Endothelial cell of umbilical vein (primary cell): Measurements from ENCODE around the gene HS6ST2.

Source experiments
- CTCF ChIP-seq, 2 donors: IDR thresholded peaks; 1 replicate in 1 of 2; 2 replicates in 1 of 2; pipeline ENCODE4 v1.5.1; 2011; ENCODE audit warnings: low read length in 2 of 2, mild to moderate bottlenecking in 2 of 2, moderate library complexity in 2 of 2, control low read depth in 1 of 2, inconsistent platforms in 1 of 2, low read depth in 1 of 2; ENCODE audit not compliant: insufficient read depth in 1 of 2; ENCODE audit errors: extremely low read depth in 1 of 2
- EZH2 ChIP-seq: IDR thresholded peaks from 2 replicates; pipeline ENCODE4 v1.6.1; 2012; ENCODE audit warnings: borderline replicate concordance, low read depth, mild to moderate bottlenecking, moderate library complexity, low read length, inconsistent platforms; ENCODE audit not compliant: severe bottlenecking
- FOS ChIP-seq: IDR thresholded peaks from 2 replicates; pipeline ENCODE4 v1.6.1; 2011; ENCODE audit warnings: mild to moderate bottlenecking, low read length, moderate library complexity, borderline replicate concordance; ENCODE audit not compliant: insufficient read depth
- GATA2 ChIP-seq: IDR thresholded peaks from 2 replicates; pipeline ENCODE4 v1.7.0; 2011; ENCODE audit warnings: low read depth, mild to moderate bottlenecking, moderate library complexity, mixed read lengths, low read length; ENCODE audit not compliant: insufficient read length, insufficient read depth
- MAX ChIP-seq: IDR thresholded peaks from 2 replicates; pipeline ENCODE4 v1.6.1; 2011; ENCODE audit not compliant: insufficient read depth, insufficient read length
- POLR2A ChIP-seq: IDR thresholded peaks from 2 replicates; pipeline ENCODE4 v1.6.1; 2012; ENCODE audit warnings: low read depth, mild to moderate bottlenecking, control low read depth, low read length

GRCh38 chrX:132957211-132958090 is 978 bp downstream of the HS6ST2 start:
- TF ChIP-seq CTCF (IDR thresholded peaks at IDR 0.05; ENCODE audit: extremely low read depth in 1 of 2, insufficient read depth in 1 of 2, low read depth in 1 of 2, low read length in 2 of 2) (no peak), GATA2 (no peak), EZH2 (no peak), FOS (no peak), MAX (no peak), POLR2A (no peak)
